Colon (tissue), 2 donors: ENCODE data around the gene OR5D16.
"Not testable (repeated sequence)": the region's sequence is repeated elsewhere in the genome, so short reads cannot be mapped to it uniquely, and the experiment has no call there.

ENCODE experiments used
- FAIRE-seq: peaks from 2 replicates; lab custom pipeline; 2012; peaks lifted over from hg19 to GRCh38; lab: Jason Lieb, UNC
- donor health status: control.
- donor health status: control.

Gene OR5D16

GRCh38 chr11:55838452-55838851 is at the start of gene OR5D16:
Gene OR5D16 (plus strand): TSS chr11:55838752. CDS start chr11:55838752, 0 bp downstream.
- FAIRE-seq = no peak

DNA sequence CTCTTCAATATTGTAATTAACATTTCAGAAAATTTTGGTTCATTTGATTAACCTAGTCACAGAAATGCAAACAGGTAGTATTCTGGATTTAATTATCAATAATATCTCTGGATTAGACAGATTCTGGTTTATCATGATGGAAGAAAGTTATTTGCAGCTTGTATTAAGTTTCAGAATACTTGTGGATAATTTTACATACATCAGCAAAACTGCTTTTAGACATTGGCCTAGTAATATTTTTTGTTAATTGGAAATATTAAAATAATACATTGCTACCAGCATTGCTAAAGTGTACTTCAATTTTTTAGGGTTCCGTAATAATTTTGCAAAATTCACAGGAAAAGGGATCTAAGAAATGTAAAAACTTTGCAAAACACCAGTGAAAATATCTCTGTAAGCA is 46.9 kb upstream of the OR5D16 start:
- no peak for FAIRE-seq

DNA sequence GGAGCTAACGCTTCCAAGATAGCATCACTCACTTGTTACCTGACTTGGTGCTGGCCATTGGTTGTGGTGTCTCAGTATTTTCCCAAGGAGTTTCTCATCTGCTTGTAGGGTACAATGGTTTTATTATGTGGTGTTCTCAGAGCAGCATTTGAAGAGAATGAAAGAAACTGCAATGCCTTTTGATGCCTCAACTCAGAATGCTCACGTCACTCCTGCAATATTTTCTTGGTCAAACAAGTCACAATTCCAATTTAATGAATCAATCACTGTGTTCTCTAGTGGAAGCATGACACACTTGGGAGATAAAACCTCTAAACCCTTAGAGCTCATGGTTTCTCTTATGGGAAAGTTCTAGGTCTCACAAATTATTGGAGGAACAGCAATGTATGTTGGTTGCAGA is 45.2 kb upstream of the OR5D16 start:
- no peak for FAIRE-seq

DNA sequence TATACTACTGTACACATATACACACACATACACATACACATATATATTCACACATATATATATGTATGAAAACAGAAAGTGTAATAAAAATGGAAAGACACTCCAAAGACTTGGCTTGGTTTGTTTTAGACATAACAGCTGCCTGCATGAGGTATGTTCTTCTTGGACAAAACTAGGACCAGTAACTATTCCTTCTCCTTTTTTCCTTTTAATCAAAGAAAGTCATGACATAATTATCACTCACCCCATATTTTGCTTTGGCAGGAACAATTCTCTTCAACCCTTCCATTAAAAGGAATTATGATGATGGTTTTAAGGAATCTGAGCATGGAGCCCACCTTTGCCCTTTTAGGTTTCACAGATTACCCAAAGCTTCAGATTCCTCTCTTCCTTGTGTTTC is 43.3 kb upstream of the OR5D16 start, which contains the start of gene OR5D14:
OR5D14 (plus strand) TSS at position 301 of the 400 bp plus-strand sequence; CDS start at position 301, 0 bp downstream.
- FAIRE-seq = no peak

DNA sequence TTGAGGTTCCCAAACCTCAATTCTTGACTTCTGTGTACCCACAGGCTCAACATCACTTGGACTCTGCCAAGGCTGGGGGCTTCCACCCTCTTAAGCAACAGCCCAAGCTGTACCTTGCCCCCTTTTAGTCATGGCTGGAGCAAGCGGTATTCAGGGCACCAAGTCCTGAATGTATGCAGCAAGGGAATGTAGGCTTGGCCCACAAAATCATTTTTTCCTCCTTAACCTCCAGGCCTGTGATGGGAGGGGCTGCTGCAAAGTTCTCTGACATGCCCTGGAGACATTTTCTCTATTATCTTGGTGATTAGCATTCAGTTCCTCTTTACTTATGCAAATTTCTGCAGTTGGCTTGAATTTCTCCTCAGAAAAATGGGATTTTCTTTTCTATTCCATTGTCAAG is 32.3 kb upstream of the OR5D16 start:
- no peak for FAIRE-seq

DNA sequence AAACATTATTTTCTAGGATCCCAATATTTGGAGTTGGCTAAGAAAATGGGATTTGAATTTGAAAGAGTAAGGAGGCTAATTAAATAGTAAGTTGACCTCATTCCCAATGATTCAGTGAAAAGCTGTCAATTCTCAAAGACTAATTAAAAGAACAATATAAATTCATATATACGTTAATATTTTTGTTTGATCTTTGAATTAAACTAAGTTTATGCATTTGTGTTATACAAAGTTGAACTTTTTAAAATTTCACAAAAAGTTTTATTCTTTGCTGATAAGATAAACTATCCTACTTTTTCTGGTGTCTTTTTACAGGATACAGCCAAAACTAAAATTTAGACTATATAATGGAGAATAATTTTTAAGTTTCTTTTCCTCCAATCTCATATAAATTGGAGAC is 27.5 kb upstream of the OR5D16 start, which contains the start of gene OR5L1:
OR5L1 (plus strand) TSS at position 301 of the 400 bp plus-strand sequence. CDS start 100 bp downstream, outside the sequence.
- no peak for FAIRE-seq

DNA sequence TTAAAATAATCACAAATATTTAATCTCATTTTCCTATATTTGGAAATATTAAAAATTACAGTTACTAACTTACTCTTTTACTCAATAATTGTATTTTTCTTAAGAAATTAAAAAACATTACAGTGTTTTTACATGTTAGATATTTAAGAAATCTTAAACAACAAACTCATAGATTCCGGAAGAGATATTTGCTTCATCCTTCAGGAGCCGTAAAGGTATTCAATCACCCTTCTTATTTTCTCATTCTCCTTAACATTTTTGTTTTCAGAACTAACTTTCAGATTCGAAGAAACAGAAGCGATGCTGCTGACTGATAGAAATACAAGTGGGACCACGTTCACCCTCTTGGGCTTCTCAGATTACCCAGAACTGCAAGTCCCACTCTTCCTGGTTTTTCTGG is 19.2 kb upstream of the OR5D16 start, which contains the start of gene OR5D18:
OR5D18 (plus strand) TSS at position 301 of the 400 bp plus-strand sequence; CDS start at position 301, 0 bp downstream.
- FAIRE-seq = no peak

GRCh38 chr11:55826919-55827318 is 11.6 kb upstream of the OR5D16 start, which contains the start of gene OR5L2:
Gene OR5L2 (plus strand): TSS chr11:55827219. CDS start chr11:55827219, 0 bp downstream.
- FAIRE-seq = no peak

- FAIRE-seq = no peak
Measured at GRCh38 chr11:55847453-55847852, 8.9 kb downstream of the OR5D16 start.

DNA sequence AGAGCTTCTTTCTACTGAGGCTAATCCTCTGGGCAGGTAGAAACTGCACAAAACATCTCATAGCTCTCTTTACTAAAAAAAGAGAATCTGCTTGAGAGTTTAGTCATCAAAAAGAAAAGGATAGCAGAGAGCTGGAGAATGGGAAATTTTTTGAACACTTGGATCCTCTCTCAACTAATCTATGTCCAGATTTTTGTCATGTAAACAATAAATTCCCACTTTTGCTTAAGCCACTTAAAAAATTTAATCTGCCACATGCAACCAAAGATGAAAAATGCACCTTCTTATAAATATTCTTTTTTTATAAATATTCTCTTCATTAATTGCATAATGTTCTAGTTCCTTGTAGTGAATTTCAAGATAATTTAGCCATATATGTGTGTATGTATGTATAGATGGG is 10.5 kb downstream of the OR5D16 start:
- FAIRE-seq = no peak

GRCh38 chr11:55852141-55852540 is 13.6 kb downstream of the OR5D16 start:
- no peak for FAIRE-seq

DNA sequence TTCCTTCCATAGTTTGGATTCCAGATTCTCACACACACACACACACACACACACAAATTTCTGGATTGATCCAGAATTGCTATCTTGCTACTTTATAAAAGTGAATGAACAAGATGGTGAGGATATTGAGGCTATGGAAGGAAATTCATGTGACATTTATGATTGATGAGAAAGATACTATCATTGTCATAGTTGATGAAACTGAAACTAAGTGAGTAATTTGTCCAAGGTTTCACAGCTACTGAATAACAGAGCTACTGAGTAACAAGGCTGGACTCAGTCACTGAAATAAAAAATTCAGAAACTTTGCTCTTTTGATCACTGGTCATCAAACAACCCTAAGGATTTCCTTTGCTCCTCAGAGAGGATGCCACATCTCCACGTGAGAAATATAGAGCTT is 16.2 kb downstream of the OR5D16 start:
- no peak for FAIRE-seq

GRCh38 chr11:55867354-55867753 is 28.8 kb downstream of the OR5D16 start:
- not testable (repeated sequence) for FAIRE-seq

DNA sequence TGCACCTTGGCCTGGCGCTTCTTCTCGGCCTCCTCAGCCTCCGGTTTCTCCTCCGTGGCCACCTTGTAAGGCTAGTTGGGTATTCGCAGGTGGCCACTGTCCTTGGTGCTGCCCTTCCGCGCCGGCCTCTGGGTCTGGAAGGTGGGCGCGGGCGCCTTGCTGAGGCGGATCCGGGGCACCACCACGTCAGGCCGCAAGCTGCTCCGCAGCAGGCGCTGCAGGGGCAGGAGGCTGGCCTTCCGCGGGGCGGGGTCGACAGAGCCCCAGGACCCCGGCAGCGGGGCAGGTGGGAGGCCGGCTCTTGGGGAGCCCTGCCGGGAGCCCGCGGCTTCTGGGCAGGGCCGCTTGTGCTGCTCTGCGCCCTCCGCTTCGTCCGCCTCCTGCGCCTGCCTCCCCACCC is 34.2 kb downstream of the OR5D16 start:
- FAIRE-seq = not testable (repeated sequence)

DNA sequence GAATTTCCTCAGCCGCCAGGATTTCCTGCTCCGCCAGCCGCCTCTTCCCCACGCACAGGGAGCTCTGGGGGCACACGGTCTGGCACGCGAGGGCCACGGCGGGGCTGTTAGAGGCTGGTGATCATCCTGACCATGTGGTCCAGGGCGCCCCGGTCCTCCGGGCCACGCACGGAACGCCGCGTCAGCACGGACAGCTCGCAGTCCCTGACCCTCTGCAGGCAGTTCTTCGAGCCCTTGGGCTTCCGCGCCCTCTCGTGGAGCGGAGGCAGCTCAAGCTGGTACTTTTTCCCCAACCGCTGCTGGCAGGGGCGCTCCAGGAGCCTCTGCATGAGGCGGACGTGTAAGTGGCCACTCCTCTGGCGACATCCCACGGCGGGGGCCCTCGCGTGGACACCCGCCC is 34.6 kb downstream of the OR5D16 start:
- not testable (repeated sequence) for FAIRE-seq

DNA sequence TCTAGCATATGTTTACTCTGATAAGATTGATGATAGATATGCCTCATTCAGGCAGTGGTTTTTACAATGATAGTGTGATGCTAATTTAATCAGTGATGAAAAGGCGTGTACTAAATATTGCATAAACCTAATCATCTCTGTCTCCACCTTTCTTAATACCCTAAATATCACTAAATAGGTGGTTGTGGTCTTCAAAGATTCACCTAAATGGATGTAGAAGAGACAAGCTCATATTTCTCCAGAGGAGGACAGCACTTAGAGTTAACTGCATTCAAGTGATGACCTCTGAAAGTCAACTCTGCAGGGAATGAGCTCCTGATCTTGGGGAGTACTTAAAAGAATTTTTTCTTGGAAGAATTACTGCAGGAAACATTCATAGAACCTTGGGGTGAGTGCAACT is 44.4 kb downstream of the OR5D16 start, which contains the start of gene TRIM51:
TRIM51 (plus strand) TSS at position 301 of the 400 bp plus-strand sequence. CDS start 2,132 bp downstream, outside the sequence.
- not testable (repeated sequence) for FAIRE-seq

GRCh38 chr11:55884995-55885394 is 46.4 kb downstream of the OR5D16 start:
- not testable (repeated sequence) for FAIRE-seq

GRCh38 chr11:55885481-55885880 is 46.9 kb downstream of the OR5D16 start:
- FAIRE-seq = not testable (repeated sequence)
